ENCODE measurements around the gene OPN1SW.
A peak's percentile ranks its signal among the peaks of the same experiment; 100 is the strongest.

The OPN1SW gene, protein sequence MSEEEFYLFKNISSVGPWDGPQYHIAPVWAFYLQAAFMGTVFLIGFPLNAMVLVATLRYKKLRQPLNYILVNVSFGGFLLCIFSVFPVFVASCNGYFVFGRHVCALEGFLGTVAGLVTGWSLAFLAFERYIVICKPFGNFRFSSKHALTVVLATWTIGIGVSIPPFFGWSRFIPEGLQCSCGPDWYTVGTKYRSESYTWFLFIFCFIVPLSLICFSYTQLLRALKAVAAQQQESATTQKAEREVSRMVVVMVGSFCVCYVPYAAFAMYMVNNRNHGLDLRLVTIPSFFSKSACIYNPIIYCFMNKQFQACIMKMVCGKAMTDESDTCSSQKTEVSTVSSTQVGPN

GRCh38 chr7:128775744-128776474, at the start of gene OPN1SW:
TSS of gene OPN1SW (minus strand) at chr7:128775794. CDS start at chr7:128775781, 13 bp downstream.
- H3K4me3 ChIP-seq = no peak within 1 kb of the TSS
- in situ Hi-C loops (cut with MboI; ENCODE audit: low sequenced_read_pairs) = no loop called here
- no peaks in the 10 kb centered on the region for H3K9me3 ChIP-seq

DNA sequence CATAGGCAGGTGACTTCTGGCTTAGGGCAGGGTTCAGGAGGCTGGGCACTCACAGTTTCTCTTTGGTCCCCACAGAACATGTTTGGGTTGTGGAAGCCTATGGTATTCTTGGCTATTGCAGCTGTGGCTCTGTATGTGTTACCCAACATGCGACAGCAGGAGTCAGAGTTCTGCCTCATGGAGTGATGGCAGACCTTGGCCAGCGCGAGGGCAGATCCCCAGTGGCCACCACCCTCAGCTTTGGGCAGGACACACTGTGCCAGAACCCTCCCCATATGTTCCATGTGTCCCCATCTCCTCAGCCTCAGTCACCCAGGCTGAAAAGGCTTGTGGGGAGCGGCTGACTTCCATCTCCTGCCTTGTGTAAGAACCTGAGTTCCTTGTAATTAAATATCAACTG, 46.1 kb upstream of the OPN1SW start:
- Histone ChIP-seq H3K9me3 (no peaks in the 10 kb centered on the region), H3K4me1 (no peaks in the 10 kb centered on the region), H3K27me3 (ENCODE audit: low read depth) (no peaks in the 10 kb centered on the region), H3K4me3 (no peak overlapping the region), H3K36me3 (replicated peaks) (no peaks in the 10 kb centered on the region)
- no peak for DNase-seq (ENCODE audit: low spot score in 2 of 2)
- in situ Hi-C loops (cut with MboI; ENCODE audit: low sequenced_read_pairs) = no loop called here

More at GRCh38 chr7:128775744-128776474, at the start of gene OPN1SW:
- DNase-seq (ENCODE audit: low spot score in 2 of 2) = no peak
- Histone ChIP-seq H3K4me1 (no peaks in the 10 kb centered on the region), H3K27me3 (ENCODE audit: low read depth) (no peaks in the 10 kb centered on the region), H3K36me3 (replicated peaks) (peaks cover 16% of the 10 kb centered on the region)

GRCh38 chr7:128818694-128819093, 43.1 kb upstream of the OPN1SW start:
- in situ Hi-C loops (cut with MboI; ENCODE audit: low sequenced_read_pairs) = no loop called here
- H3K36me3 ChIP-seq (replicated peaks) = no peaks in the 10 kb centered on the region

DNA sequence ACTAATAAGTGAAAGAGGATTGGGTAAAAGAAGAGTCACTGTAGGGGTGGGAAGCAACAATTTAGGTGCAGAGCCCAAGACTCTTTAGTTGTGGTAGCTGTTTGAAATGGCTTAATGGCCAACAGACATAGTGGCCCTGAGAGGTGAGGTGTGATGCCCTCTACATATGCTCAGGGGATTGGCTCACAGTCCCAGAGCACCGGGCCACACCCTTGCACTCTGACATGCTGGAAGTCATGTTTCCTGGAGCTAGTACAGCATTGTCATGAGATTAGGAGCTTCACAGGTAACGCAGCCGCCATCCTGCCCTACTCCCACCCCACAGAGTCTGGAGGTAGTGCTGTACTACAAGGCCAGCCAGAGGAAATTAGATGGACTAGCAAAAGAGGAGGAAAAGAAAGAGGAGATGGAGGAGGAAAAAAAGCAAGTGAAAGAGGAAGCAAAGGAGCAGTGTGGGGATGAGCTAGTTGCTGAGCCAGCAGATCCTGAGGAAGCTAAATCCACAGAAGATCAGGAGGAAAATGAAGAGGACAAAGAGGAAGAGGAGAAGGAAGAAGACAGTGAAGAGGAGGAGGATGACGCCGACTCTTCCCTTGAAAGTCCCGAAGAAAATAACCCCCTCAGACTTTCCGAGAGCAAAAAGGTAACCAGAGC, 39.8 kb upstream of the OPN1SW start:
- no peaks in the 10 kb centered on the region for H3K27me3 ChIP-seq (ENCODE audit: low read depth)
- H3K4me1 ChIP-seq = no peaks in the 10 kb centered on the region; the same call in 1 of the 2 replicates

More at GRCh38 chr7:128818694-128819093, 43.1 kb upstream of the OPN1SW start:
- no peaks in the 10 kb centered on the region for H3K9me3 ChIP-seq
- H3K4me1 ChIP-seq = no peaks in the 10 kb centered on the region
- no peak overlapping the region for H3K4me3 ChIP-seq
- H3K27me3 ChIP-seq (ENCODE audit: low read depth) = no peaks in the 10 kb centered on the region
- no peak for DNase-seq (ENCODE audit: low spot score in 2 of 2)

GRCh38 chr7:128814499-128814898, 38.9 kb upstream of the OPN1SW start:
- Histone ChIP-seq H3K36me3 (replicated peaks) (no peaks in the 10 kb centered on the region), H3K27me3 (ENCODE audit: low read depth) (no peaks in the 10 kb centered on the region), H3K4me1 (no peaks in the 10 kb centered on the region; the same call in 1 of the 2 replicates), H3K9me3 (no peaks in the 10 kb centered on the region), H3K4me3 (no peak overlapping the region)
- in situ Hi-C loops (cut with MboI; ENCODE audit: low sequenced_read_pairs) = no loop called here
- DNase-seq (ENCODE audit: low spot score in 2 of 2) = no peak

More for the DNA sequence above, 39.8 kb upstream of the OPN1SW start:
- Histone ChIP-seq H3K4me3 (no peak overlapping the region), H3K36me3 (replicated peaks) (no peaks in the 10 kb centered on the region), H3K9me3 (no peaks in the 10 kb centered on the region)
- no peak for DNase-seq (ENCODE audit: low spot score in 2 of 2)
- in situ Hi-C loops (cut with MboI; ENCODE audit: low sequenced_read_pairs) = no loop called here

DNA sequence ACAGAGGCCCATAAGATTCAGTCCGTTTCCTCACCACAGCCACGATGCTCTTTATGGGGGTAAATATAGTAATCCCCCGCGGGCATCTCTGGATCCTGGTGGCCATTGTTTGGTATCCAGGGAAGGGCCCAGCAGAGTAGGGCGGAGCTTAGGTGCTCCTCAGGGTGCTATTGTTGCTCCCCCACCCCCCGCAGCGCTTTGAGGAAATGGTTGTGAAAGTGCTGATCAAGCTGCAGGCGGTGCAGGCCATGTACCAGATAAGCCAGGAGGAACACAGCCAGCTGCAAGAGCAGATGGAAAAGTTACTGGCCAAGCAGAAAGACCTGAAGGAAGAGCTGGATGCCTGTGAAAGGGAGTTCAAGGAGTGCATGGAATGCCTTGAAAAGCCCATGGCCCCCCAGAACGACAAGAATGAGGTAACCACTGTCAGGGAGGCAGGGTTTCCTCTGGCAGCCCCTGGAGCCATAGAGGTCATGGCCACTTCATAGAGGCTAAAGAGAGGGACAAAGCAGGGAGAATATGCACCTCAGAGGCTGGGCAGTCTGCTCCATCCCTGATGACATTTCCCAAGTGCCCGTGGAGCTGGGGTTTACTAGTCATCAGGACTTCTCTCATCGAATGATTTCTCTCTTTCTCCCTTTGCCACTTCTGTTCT, 37.0 kb upstream of the OPN1SW start:
- peak; percentile 27 to 76 for DNase-seq (ENCODE audit: low spot score in 2 of 2)
- H3K4me1 ChIP-seq = no peaks in the 10 kb centered on the region; the same call in 1 of the 2 replicates
- no peaks in the 10 kb centered on the region for H3K27me3 ChIP-seq (ENCODE audit: low read depth)
- H3K9me3 ChIP-seq = no peaks in the 10 kb centered on the region
- in situ Hi-C loops (cut with MboI; ENCODE audit: low sequenced_read_pairs) = no loop called here
- peaks cover 6% of the 10 kb centered on the region for H3K36me3 ChIP-seq (replicated peaks)
- no peak overlapping the region for H3K4me3 ChIP-seq

DNA sequence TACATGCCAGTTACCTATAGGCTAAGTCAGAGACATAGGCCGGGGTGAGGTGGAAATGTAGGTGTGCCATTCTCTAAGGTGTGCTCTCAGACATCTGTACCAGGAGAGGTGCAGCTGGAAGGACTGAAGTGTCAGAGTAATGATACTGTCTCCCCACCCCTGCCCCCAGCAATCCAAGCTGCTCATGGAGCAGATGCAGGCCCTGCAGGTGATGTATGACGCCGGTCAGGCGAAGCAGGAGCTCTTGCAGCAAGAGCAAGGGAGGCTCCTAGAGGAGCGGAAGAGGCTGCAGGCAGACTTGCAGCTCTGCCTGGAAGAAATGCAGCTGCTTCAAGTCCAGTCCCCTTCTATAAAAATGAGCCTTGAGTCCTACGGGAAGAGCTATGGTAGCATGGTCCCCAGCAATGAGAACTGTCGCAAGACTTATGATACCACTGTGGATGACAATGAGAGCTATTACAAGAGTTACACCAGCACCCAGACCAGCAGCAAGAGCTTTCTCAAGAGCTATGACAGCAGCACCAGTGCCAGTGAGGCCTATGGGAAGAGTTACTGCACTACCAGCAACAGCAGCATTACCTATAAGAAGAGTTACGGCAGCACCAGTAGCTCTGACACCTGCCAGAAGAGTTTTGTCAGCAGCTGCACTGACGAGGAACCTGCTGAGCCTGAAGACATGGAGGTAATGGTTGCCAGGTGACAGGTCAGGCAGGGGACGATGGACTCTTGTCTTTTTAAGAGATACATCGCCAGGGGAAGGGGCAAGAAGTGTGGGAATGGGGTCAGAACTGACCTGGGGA, 36.2 kb upstream of the OPN1SW start:
- in situ Hi-C loops (cut with MboI; ENCODE audit: low sequenced_read_pairs) = no loop called here
- H3K36me3 ChIP-seq (replicated peaks) = peaks cover 9% of the 10 kb centered on the region
- no peak for DNase-seq (ENCODE audit: low spot score in 2 of 2)

DNA sequence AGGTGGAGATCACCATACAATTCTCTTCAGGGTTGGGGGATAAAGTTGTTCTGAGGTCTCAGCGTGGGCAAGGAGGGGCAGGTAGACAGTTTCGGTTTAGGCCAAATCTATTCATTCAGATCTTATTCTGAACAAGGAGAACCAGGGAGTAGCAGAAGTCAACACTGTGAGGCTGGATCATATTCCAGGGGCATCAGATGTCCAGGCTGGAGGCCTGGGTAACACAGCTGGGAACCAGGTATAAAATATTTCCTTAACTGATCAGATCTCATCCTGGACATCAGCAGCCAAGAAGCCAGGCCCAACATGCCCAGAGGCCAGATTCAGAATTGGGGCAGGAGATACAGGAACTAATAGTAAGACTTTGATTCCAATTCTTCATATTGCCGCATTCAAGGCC, 35.4 kb upstream of the OPN1SW start:
- in situ Hi-C loops (cut with MboI; ENCODE audit: low sequenced_read_pairs) = no loop called here

More for the DNA sequence above, 36.2 kb upstream of the OPN1SW start:
- Histone ChIP-seq H3K27me3 (ENCODE audit: low read depth) (no peaks in the 10 kb centered on the region), H3K4me3 (no peak overlapping the region), H3K4me1 (no peaks in the 10 kb centered on the region; the same call in 1 of the 2 replicates), H3K9me3 (no peaks in the 10 kb centered on the region)

DNA sequence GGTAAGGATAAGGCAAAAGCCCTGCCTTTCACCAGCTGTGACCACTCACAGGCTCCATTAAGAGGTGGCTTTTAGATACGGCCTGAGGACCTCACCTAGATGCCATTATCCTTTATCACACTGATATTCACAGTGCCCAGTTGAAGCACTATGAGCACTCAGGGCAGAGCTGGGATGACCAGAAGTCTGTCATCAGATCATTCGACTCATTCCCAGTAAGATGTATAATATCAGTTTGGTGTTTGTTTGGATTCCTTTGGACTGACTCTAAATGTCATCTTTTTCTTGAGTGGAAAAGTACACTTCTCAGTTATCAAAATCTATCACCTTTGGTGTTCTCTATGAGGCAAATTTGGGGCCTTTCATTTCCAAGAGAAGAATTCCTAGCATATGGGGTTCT, 34.9 kb upstream of the OPN1SW start:
- DNase-seq (ENCODE audit: low spot score in 2 of 2) = no peak
- no peaks in the 10 kb centered on the region; the same call in 1 of the 2 replicates for H3K4me1 ChIP-seq
- in situ Hi-C loops (cut with MboI; ENCODE audit: low sequenced_read_pairs) = no loop called here
- no peaks in the 10 kb centered on the region for H3K9me3 ChIP-seq
- no peak overlapping the region for H3K4me3 ChIP-seq
- peaks cover 19% of the 10 kb centered on the region for H3K36me3 ChIP-seq (replicated peaks)
- no peaks in the 10 kb centered on the region for H3K27me3 ChIP-seq (ENCODE audit: low read depth)

More for the DNA sequence above, 35.4 kb upstream of the OPN1SW start:
- no peak for DNase-seq (ENCODE audit: low spot score in 2 of 2)
- no peaks in the 10 kb centered on the region for H3K27me3 ChIP-seq (ENCODE audit: low read depth)
- H3K36me3 ChIP-seq (replicated peaks) = peaks cover 16% of the 10 kb centered on the region
- H3K4me1 ChIP-seq = no peaks in the 10 kb centered on the region; the same call in 1 of the 2 replicates
- H3K4me3 ChIP-seq = no peak overlapping the region
- H3K9me3 ChIP-seq = no peaks in the 10 kb centered on the region

DNA sequence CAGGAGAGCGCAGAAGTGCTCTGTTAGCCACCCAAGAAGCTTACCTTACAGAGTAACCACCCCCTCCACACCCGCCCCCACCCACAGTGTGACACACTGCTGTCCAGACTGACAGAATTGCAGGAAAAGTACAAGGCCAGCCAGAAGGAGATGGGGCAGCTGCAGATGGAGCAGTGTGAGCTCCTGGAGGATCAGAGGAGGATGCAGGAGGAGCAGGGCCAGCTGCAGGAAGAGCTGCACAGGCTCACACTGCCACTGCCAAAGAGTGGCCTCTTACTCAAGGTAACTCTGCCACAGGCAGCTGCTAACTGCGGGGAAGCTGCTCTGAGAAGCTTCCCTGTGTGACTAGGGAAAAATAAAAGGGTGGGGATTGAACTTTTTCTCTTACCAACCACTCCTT, 33.8 kb upstream of the OPN1SW start:
- no peak overlapping the region for H3K4me3 ChIP-seq
- H3K4me1 ChIP-seq = no peaks in the 10 kb centered on the region; the same call in 1 of the 2 replicates
- no peaks in the 10 kb centered on the region for H3K9me3 ChIP-seq
- H3K36me3 ChIP-seq (replicated peaks) = peaks cover 23% of the 10 kb centered on the region
- no peak for DNase-seq (ENCODE audit: low spot score in 2 of 2)
- in situ Hi-C loops (cut with MboI; ENCODE audit: low sequenced_read_pairs) = no loop called here
- no peaks in the 10 kb centered on the region for H3K27me3 ChIP-seq (ENCODE audit: low read depth)

GRCh38 chr7:128807191-128807590, 31.6 kb upstream of the OPN1SW start:
- H3K9me3 ChIP-seq = no peaks in the 10 kb centered on the region
- DNase-seq (ENCODE audit: low spot score in 2 of 2) = no peak
- no peak overlapping the region for H3K4me3 ChIP-seq
- H3K27me3 ChIP-seq (ENCODE audit: low read depth) = no peaks in the 10 kb centered on the region
- no peaks in the 10 kb centered on the region for H3K4me1 ChIP-seq
- peaks cover 30% of the 10 kb centered on the region for H3K36me3 ChIP-seq (replicated peaks)
- in situ Hi-C loops (cut with MboI; ENCODE audit: low sequenced_read_pairs) = no loop called here

DNA sequence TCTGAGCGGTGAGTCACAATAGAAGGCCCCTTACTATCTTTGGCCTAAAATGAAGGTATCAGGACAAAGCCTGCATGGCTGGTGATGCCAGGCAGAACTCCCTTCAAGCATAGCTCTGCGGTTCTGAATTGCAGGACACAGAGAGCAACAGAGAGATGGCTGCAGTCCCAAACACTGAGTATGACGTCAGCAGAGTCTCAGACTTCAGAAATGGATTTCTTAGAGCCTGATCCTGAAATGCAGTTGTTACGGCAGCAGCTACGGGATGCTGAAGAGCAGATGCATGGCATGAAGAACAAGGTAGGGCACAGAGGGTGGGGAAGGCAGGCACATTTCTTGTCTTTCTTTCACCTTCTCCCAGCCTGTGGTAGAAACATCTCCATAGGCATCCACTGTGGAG, 29.6 kb upstream of the OPN1SW start:
- Histone ChIP-seq H3K36me3 (replicated peaks) (peaks cover 33% of the 10 kb centered on the region), H3K4me1 (no peaks in the 10 kb centered on the region), H3K4me3 (no peak overlapping the region), H3K27me3 (ENCODE audit: low read depth) (no peaks in the 10 kb centered on the region), H3K9me3 (no peaks in the 10 kb centered on the region)
- in situ Hi-C loops (cut with MboI; ENCODE audit: low sequenced_read_pairs) = no loop called here
- DNase-seq (ENCODE audit: low spot score in 2 of 2) = no peak

DNA sequence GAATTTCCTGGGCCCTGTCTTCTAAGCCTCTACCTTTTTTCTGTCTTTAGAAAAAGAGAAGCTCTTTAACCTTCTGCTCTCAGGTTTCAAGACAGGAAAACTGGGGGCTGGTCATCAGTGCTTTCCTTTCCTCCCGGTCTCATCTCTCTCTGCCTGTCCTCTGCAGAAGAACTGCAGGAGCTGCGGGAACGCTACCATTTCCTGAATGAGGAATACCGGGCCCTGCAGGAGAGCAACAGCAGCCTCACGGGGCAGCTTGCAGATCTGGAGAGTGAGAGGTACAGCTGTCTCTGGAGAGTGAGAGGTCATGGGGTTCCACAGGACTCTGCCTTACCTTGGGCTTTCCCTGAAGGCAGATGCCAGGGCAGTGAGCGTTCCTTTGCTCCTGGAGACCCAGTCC, 28.9 kb upstream of the OPN1SW start:
- in situ Hi-C loops (cut with MboI; ENCODE audit: low sequenced_read_pairs) = no loop called here
- no peak for DNase-seq (ENCODE audit: low spot score in 2 of 2)
- Histone ChIP-seq H3K4me1 (no peaks in the 10 kb centered on the region), H3K4me3 (no peak overlapping the region), H3K27me3 (ENCODE audit: low read depth) (no peaks in the 10 kb centered on the region), H3K9me3 (no peaks in the 10 kb centered on the region), H3K36me3 (replicated peaks) (peaks cover 33% of the 10 kb centered on the region)
